Testis (tissue), 3 donors: Measurements from ENCODE around the gene LMNB1. TPM values are rescaled to one million over a fixed set of nuclear protein-coding genes. Genes with fewer than 3 reads are reported as not detected.
"Not testable (repeated sequence)": the region's sequence is repeated elsewhere in the genome, so short reads cannot be mapped to it uniquely, and the experiment has no call there.

ENCODE experiments used
- DNase-seq: peaks from one replicate; pipeline ENCODE4 v3.0.0-alpha.2; 2019
- H3K27ac ChIP-seq, 2 donors: fragments of 200-600 bp; sonication (generic); one replicate each; pipeline ENCODE4 v1.5.1; 2019
- H3K27me3 ChIP-seq: fragments of 200-600 bp; sonication (generic); one replicate; pipeline ENCODE4 v1.5.1; 2019
- H3K36me3 ChIP-seq: fragments of 200-600 bp; sonication (generic); one replicate; pipeline ENCODE4 v1.5.1; 2017; ENCODE audit warnings: low read depth; ENCODE audit errors: missing control alignments
- H3K4me1 ChIP-seq: fragments of 200-600 bp; sonication (generic); one replicate; pipeline ENCODE4 v1.5.1; 2019
- H3K4me3 ChIP-seq, 2 donors: fragments of 200-600 bp; sonication (generic); one replicate each; pipeline ENCODE4 v1.5.1; 2017 to 2019
- H3K9me3 ChIP-seq: fragments of 200-600 bp; sonication (generic); one replicate; pipeline ENCODE4 v1.5.1; 2017
- CTCF ChIP-seq, 3 experiments: fragments of 450-650 bp in 2 of 3; fragments of 200-600 bp in 1 of 3; sonication (generic) in 1 of 3; IDR thresholded peaks; one replicate each; pipeline ENCODE4 v1.5.1; 2016 to 2019; ENCODE audit warnings: antibody characterized with exemption in 3 of 3, mild to moderate bottlenecking in 2 of 3, moderate library complexity in 1 of 3
- POLR2A ChIP-seq: fragments of 450-650 bp; IDR thresholded peaks from one replicate; pipeline ENCODE4 v1.6.1; 2017; ENCODE audit warnings: antibody characterized with exemption, mild to moderate bottlenecking, moderate library complexity
- WGBS, 2 donors: methylation state at CpG; one replicate each; pipeline ENCODE4 v1.1.5; 2018; 5-methylcytosine and 5-hydroxymethylcytosine counted together
- intact Hi-C: fragments of 100-400 bp; cut with DNase I; formaldehyde crosslinking; loops from one replicate; pipeline ENCODE4 v1.15.1; 2023; ENCODE audit warnings: low total_unique reads
- polyA plus RNA-seq: library from polyadenylated mRNA; stranded (reverse); fragments of 350-450 nt; fragmentation: Illumina TruSeq; extraction: RNeasy Lipid Tissue Mini Kit (QIAGEN cat#74804); gene quantifications from one replicate; pipeline ENCODE4 v1.2.3, GENCODE V29; 2014; ENCODE audit warnings: low read depth, low replicate concordance; ENCODE audit not compliant: insufficient read depth
- total RNA-seq, 2 donors: library from RNA; depleted of rRNA; stranded (reverse); fragments of >200 nt; gene quantifications; one replicate each; pipeline ENCODE4 v1.2.3, GENCODE V29; 2016

Gene LMNB1
- total and polyA plus RNA-seq, 3 donors from 2014 or later, result 13.7 to 26.1 (median 15.9) TPM

- Histone ChIP-seq H3K4me1 (no peaks in the 10 kb centered on the region), H3K27ac (no peak overlapping the region), H3K36me3 (no peaks in the 10 kb centered on the region), H3K27me3 (no peaks in the 10 kb centered on the region), H3K4me3 (no peak overlapping the region), H3K9me3 (no peaks in the 10 kb centered on the region)
- intact Hi-C loops, result no loop called here
- 63 to 72% methylated on average over 6 of the region's 6 CpGs for WGBS, 2 donors
- TF ChIP-seq POLR2A (no peak), CTCF (IDR thresholded peaks at IDR 0.05) (no peak)
- no peak for DNase-seq
Measured at GRCh38 chr5:126811515-126812198, 34.7 kb downstream of the LMNB1 start.

- DNase-seq, result no peak
- H3K27ac ChIP-seq, result no peak overlapping the region
- intact Hi-C loops, result no loop called here
Measured at GRCh38 chr5:126812199-126812570, 35.2 kb downstream of the LMNB1 start.

GRCh38 chr5:126813799-126814198 lies 36.9 kb downstream of the LMNB1 start:
- H3K27me3 ChIP-seq, H3K9me3 ChIP-seq, H3K4me3 ChIP-seq, H3K36me3 ChIP-seq, DNase-seq, H3K27ac ChIP-seq, H3K4me1 ChIP-seq, intact Hi-C loops: not testable (repeated sequence)
- 86 to 93% methylated on average over 9 of the region's 9 CpGs for WGBS, 2 donors

More at GRCh38 chr5:126812199-126812570, 35.2 kb downstream of the LMNB1 start:
- Histone ChIP-seq H3K4me3 (no peak overlapping the region), H3K9me3 (no peaks in the 10 kb centered on the region), H3K36me3 (no peaks in the 10 kb centered on the region), H3K27me3 (no peaks in the 10 kb centered on the region), H3K4me1 (no peaks in the 10 kb centered on the region)
- TF ChIP-seq CTCF (IDR thresholded peaks at IDR 0.05) (no peak), POLR2A (no peak)
- WGBS, 2 donors, result 68 to 90% methylated on average over 4 of the region's 4 CpGs

GRCh38 chr5:126814721-126815404 lies 37.9 kb downstream of the LMNB1 start:
- intact Hi-C loops, result no loop called here
- no peaks in the 10 kb centered on the region for H3K4me1 ChIP-seq
- WGBS, 2 donors, result 86 to 99% methylated on average over 2 of the region's 2 CpGs
- no peaks in the 10 kb centered on the region for H3K27me3 ChIP-seq
- TF ChIP-seq CTCF (IDR thresholded peaks at IDR 0.05) (no peak), POLR2A (no peak)
- no peaks in the 10 kb centered on the region for H3K9me3 ChIP-seq
- no peak overlapping the region for H3K27ac ChIP-seq
- H3K36me3 ChIP-seq, result no peaks in the 10 kb centered on the region
- no peak overlapping the region for H3K4me3 ChIP-seq
- no peak for DNase-seq

- no peaks in the 10 kb centered on the region for H3K27me3 ChIP-seq
- 93 to 98% methylated on average over 8 of the region's 8 CpGs for WGBS, 2 donors
- H3K27ac ChIP-seq, result no peak overlapping the region
- no peaks in the 10 kb centered on the region for H3K9me3 ChIP-seq
- no peak overlapping the region for H3K4me3 ChIP-seq
- H3K36me3 ChIP-seq, result no peaks in the 10 kb centered on the region
- TF ChIP-seq POLR2A (no peak), CTCF (IDR thresholded peaks at IDR 0.05) (no peak)
- intact Hi-C loops, result no loop called here
- no peaks in the 10 kb centered on the region for H3K4me1 ChIP-seq
- no peak for DNase-seq
Measured at GRCh38 chr5:126816649-126817048, 39.7 kb downstream of the LMNB1 start.
